ENCODE measurements around the gene FBXO47.

- TF ChIP-seq POLR2A (IDR thresholded peaks at IDR 0.05) (no peak), CTCF (IDR thresholded peaks at IDR 0.05) (no peak), EP300 (IDR thresholded peaks at IDR 0.05) (no peak)
These were observed 62.3 kb downstream of the FBXO47 start for GRCh38 chr17:38904892-38905291.

All from sigmoid colon (tissue), 4 donors.